Adrenal gland (tissue), 12 donors: ENCODE measurements around the gene IDH3A. TPM values are rescaled to one million over a fixed set of nuclear protein-coding genes. Genes with fewer than 3 reads are reported as not detected.
A peak's percentile ranks its signal among the peaks of the same experiment; 100 is the strongest.

Source experiments
- DNase-seq, 7 donors: peaks; one replicate each; pipeline ENCODE4 v3.0.0-alpha.2; 2019 to 2020
- H3K27ac ChIP-seq, 5 donors: fragments of 200-600 bp; sonication (generic) in 4 of 5; 1 replicate in 3 of 5; 2 replicates in 2 of 5; pipeline versions ENCODE4 v1.5.1 to v1.8.0; 2016 to 2020; ENCODE audit warnings: mild to moderate bottlenecking in 1 of 5
- H3K27me3 ChIP-seq: fragments of 200-600 bp; 2 replicates; pipeline ENCODE4 v1.8.0; 2021
- H3K36me3 ChIP-seq, 2 donors: fragments of 200-600 bp; replicated peaks in 1 of 2; 1 replicate in 1 of 2; 2 replicates in 1 of 2; pipeline versions ENCODE4 v1.5.1 to v1.8.0; 2018 to 2022
- H3K4me1 ChIP-seq, 2 donors: fragments of 200-600 bp; replicated peaks in 1 of 2; 1 replicate in 1 of 2; 2 replicates in 1 of 2; pipeline versions ENCODE4 v1.5.1 to v1.8.0; 2018 to 2021
- H3K4me3 ChIP-seq, 4 donors: fragments of 200-600 bp; sonication (generic) in 3 of 4; one replicate each; pipeline ENCODE4 v1.5.1; 2016 to 2018
- H3K9me3 ChIP-seq, 3 donors: fragments of 200-600 bp; sonication (generic) in 1 of 3; replicated peaks in 1 of 3; 1 replicate in 2 of 3; 2 replicates in 1 of 3; pipeline versions ENCODE4 v1.5.1 to v1.8.0; 2016 to 2021
- POLR2A ChIP-seq, 2 donors: fragments of 450-650 bp; IDR thresholded peaks; one replicate each; pipeline ENCODE4 v1.6.1; 2017; ENCODE audit warnings: antibody characterized with exemption in 2 of 2, mild to moderate bottlenecking in 2 of 2, moderate library complexity in 1 of 2
- WGBS, 4 donors: extraction: QIAGEN DNeasy Blood & Tissue Kit in 2 of 4; methylation state at CpG; one replicate each; pipeline versions ENCODE4 v1.1.5 to v1.1.7; 2013 to 2017; 5-methylcytosine and 5-hydroxymethylcytosine counted together
- intact Hi-C, 2 donors: fragments of 100-400 bp; cut with DNase I; formaldehyde crosslinking; loops; one replicate each; pipeline versions ENCODE4 v1.14.1 to v1.15.0; 2022 to 2023
- polyA plus RNA-seq, 3 donors: library from polyadenylated mRNA; stranded (reverse); fragments of 200-250 nt in 2 of 3; fragments of 350-450 nt in 1 of 3; fragmentation: Illumina TruSeq in 1 of 3; extraction: RNeasy Lipid Tissue Mini Kit (QIAGEN cat#74804) in 1 of 3; gene quantifications; one replicate each; pipeline ENCODE4 v1.2.3, GENCODE V29; 2013 to 2014
- total RNA-seq, 9 donors: library from RNA; depleted of rRNA in 4 of 9; stranded (reverse); fragments of >200 nt in 4 of 9; fragments of 120-200 nt in 1 of 9; fragmentation: NEBNext Ultra II Directional in 1 of 9; extraction: Animal tissue kit (Norgen Biotek cat#: 25700) in 1 of 9; gene quantifications; one replicate each; pipeline versions ENCODE4 v1.1.0 to v1.2.4, GENCODE V29; 2013 to 2023
- TF ChIP-seq, protein P1 (sequence below), 6 experiments: fragments of 450-650 bp in 4 of 6; fragments of 200-600 bp in 2 of 6; sonication (generic) in 1 of 6; IDR thresholded peaks; 1 replicate in 5 of 6; 2 replicates in 1 of 6; pipeline versions ENCODE4 v1.5.1 to v1.8.0; 2016 to 2021; ENCODE audit warnings: antibody characterized with exemption in 6 of 6, mild to moderate bottlenecking in 2 of 6, moderate library complexity in 1 of 6
- donor health status: healthy with polysubstance abuse.
- donor health status: Bipolar disorder and iron deficiency.
- donor health status: DM: yes; HTN: yes; CAD: no.
- donor health status: DM: no; HTN: no; CAD: no.
- donor health status: DM: no; HTN: no; CAD: no.
- donor health status: DM: yes; HTN: yes; CAD: no.

IDH3A gene
- total and polyA plus RNA-seq, 12 donors, result 26.9 to 392 (median 132) TPM

DNA sequence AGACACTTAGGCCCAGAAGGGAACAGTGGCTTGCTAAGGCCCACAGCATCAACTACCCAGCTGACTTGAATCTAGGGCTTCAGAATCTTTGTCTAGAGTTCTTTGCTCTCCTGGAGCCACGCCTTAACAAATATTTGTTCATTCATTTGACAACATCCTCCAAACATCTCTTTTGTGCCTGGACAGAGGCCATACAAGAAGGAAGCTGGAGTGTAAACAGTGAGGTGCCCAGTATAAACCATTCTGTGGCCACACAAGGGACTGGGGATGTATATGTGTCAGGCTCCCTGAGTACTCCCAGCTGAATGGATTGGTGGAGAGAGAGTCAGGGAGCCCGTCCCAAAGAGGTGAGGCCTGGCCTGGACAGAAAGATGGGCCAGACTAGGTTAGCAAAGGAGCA lies 21.3 kb upstream of the IDH3A start:
- Histone ChIP-seq H3K4me3 (no peak overlapping the region), H3K36me3 (no peaks in the 10 kb centered on the region), H3K27me3 (no peaks in the 10 kb centered on the region), H3K4me1 (peaks cover 7 to 9% of the 10 kb centered on the region in 2 donors), H3K9me3 (no peaks in the 10 kb centered on the region), H3K27ac (no peak overlapping the region)
- 89 to 95% (median 92%) methylated on average over 2 of the region's 2 CpGs for WGBS, 4 donors
- no peak for DNase-seq
- no peak for TF ChIP-seq POLR2A (IDR thresholded peaks at IDR 0.05)
- TF ChIP-seq, protein P1, sequence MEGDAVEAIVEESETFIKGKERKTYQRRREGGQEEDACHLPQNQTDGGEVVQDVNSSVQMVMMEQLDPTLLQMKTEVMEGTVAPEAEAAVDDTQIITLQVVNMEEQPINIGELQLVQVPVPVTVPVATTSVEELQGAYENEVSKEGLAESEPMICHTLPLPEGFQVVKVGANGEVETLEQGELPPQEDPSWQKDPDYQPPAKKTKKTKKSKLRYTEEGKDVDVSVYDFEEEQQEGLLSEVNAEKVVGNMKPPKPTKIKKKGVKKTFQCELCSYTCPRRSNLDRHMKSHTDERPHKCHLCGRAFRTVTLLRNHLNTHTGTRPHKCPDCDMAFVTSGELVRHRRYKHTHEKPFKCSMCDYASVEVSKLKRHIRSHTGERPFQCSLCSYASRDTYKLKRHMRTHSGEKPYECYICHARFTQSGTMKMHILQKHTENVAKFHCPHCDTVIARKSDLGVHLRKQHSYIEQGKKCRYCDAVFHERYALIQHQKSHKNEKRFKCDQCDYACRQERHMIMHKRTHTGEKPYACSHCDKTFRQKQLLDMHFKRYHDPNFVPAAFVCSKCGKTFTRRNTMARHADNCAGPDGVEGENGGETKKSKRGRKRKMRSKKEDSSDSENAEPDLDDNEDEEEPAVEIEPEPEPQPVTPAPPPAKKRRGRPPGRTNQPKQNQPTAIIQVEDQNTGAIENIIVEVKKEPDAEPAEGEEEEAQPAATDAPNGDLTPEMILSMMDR (IDR thresholded peaks at IDR 0.05), result no peak
- intact Hi-C loops, result loop anchor here in 1 of 2 donors (5.0 kb wide), 1 partner anchor 114 kb away; no protein-coding TSS in a partner anchor

GRCh38 chr15:78129077-78129750 lies 19.9 kb upstream of the IDH3A start:
- peaks cover 7 to 9% of the 10 kb centered on the region in 2 donors for H3K4me1 ChIP-seq
- H3K9me3 ChIP-seq, result no peaks in the 10 kb centered on the region
- 68 to 82% (median 74%) methylated on average over 6 to 8 of the region's 8 CpGs for WGBS, 4 donors
- H3K27me3 ChIP-seq, result no peaks in the 10 kb centered on the region
- peak overlapping the region in 1 of 5 donors; percentile 52 for H3K27ac ChIP-seq
- peak in 5 of 7 donors; percentile 39 to 58 (median 49) for DNase-seq
- TF ChIP-seq, protein P1 (IDR thresholded peaks at IDR 0.05), result no peak
- TF ChIP-seq POLR2A (IDR thresholded peaks at IDR 0.05), result no peak
- no peak overlapping the region for H3K4me3 ChIP-seq
- no peaks in the 10 kb centered on the region for H3K36me3 ChIP-seq
- intact Hi-C loops, result loop anchor here in 1 of 2 donors (5.0 kb wide), 1 partner anchor 113 kb away; no protein-coding TSS in a partner anchor

GRCh38 chr15:78129751-78130287 lies 19.3 kb upstream of the IDH3A start:
- TF ChIP-seq, protein P1 (IDR thresholded peaks at IDR 0.05), result no peak
- Histone ChIP-seq H3K4me3 (no peak overlapping the region), H3K9me3 (no peaks in the 10 kb centered on the region), H3K36me3 (no peaks in the 10 kb centered on the region), H3K4me1 (peaks cover 7 to 9% of the 10 kb centered on the region in 2 donors), H3K27ac (no peak overlapping the region), H3K27me3 (no peaks in the 10 kb centered on the region)
- WGBS, 4 donors, result 91 to 92% (median 91%) methylated on average over 4 to 5 of the region's 5 CpGs
- no peak for DNase-seq
- intact Hi-C loops, result loop anchor here (5.0 kb wide), 2 partner anchors 62 to 112 kb away; no protein-coding TSS in a partner anchor

DNA sequence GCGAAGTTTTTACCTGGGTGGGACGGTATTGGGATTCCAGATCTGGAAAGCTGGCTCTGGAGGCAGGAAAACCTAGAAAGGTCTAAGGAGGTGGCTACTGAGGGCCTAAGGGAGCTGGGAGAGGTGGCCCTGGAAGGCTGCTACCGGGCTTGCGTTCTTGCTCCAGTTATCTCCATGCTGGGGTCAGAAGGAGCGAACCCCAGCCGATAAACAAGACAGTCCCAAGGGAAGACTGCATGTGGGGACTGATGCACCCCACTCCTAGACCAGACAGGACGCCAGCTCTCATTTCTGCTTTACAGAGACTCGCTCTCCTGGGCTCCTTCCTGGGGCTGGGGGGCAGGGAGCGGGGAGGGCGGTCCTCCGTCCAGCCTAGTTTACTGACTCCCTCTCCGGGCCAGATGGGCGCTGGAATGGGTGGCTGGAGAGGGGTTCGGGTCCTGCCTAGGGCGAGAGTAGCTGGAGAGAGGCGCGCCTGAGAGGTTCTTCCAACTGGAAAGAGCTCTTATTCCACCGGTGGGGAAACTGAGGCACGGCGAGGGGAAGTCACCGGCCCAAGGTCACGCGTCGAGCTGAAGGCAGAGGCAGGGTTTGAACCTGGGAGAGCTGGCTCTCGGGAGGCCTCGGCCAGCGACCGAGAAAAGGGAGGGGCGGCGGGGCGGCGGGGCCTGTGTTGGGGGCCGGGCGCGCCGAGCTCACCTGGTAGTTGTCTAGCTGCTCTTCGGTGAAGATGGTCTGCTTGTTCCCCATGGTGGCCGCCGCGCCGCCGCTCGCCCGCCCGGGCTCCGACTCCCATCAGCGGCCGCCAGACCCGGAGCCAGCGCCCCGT lies 18.5 kb upstream of the IDH3A start:
- peak overlapping the region in 3 of 5 donors; percentile 68 to 81 (median 73) for H3K27ac ChIP-seq
- DNase-seq, result peak in 2 of 7 donors; percentile 23 to 40
- H3K4me3 ChIP-seq, result peak overlapping the region in 2 of 4 donors; percentile 57 to 71
- no peaks in the 10 kb centered on the region for H3K27me3 ChIP-seq
- 31 to 55% (median 37%) methylated on average over 24 to 51 of the region's 51 CpGs for WGBS, 4 donors
- intact Hi-C loops, result loop anchor here in 1 of 2 donors (5.0 kb wide), 1 partner anchor 62 kb away; no protein-coding TSS in a partner anchor
- H3K4me1 ChIP-seq, result peaks cover 7 to 9% of the 10 kb centered on the region in 2 donors
- no peaks in the 10 kb centered on the region for H3K36me3 ChIP-seq
- TF ChIP-seq, protein P1 (IDR thresholded peaks at IDR 0.05), result no peak
- TF ChIP-seq POLR2A (IDR thresholded peaks at IDR 0.05), result no peak
- H3K9me3 ChIP-seq, result no peaks in the 10 kb centered on the region
